SJCRH30 (cell line): ENCODE data around the gene OSBPL5. TPM values are rescaled to one million over a fixed set of nuclear protein-coding genes. Genes with fewer than 3 reads are reported as not detected.
A peak's percentile ranks its signal among the peaks of the same experiment; 100 is the strongest.
"Not testable (repeated sequence)": the region's sequence is repeated elsewhere in the genome, so short reads cannot be mapped to it uniquely, and the experiment has no call there.

Source experiments
- DNase-seq, 2 experiments: peaks; one replicate each; pipeline ENCODE4 v3.0.0-alpha.2; 2015 to 2020
- H3K27ac ChIP-seq: fragments of 250-450 bp; sonication (Bioruptor Pico); 2 replicates; pipeline ENCODE4 v1.5.1; 2020; ENCODE audit warnings: mild to moderate bottlenecking, moderate library complexity
- H3K27me3 ChIP-seq: fragments of 250-450 bp; sonication (Bioruptor Pico); 2 replicates; pipeline ENCODE4 v1.5.1; 2020; ENCODE audit warnings: mild to moderate bottlenecking, moderate library complexity
- H3K36me3 ChIP-seq: fragments of 250-450 bp; sonication (Bioruptor Pico); 2 replicates; pipeline ENCODE4 v1.5.1; 2020; ENCODE audit warnings: mild to moderate bottlenecking, moderate library complexity
- H3K4me1 ChIP-seq: fragments of 250-450 bp; sonication (Bioruptor Pico); 2 replicates; pipeline ENCODE4 v1.5.1; 2020; ENCODE audit warnings: mild to moderate bottlenecking, moderate library complexity
- H3K4me3 ChIP-seq: fragments of 250-450 bp; sonication (Bioruptor Pico); 2 replicates; pipeline ENCODE4 v1.5.1; 2020; ENCODE audit warnings: mild to moderate bottlenecking, moderate library complexity
- H3K9me3 ChIP-seq: fragments of 250-450 bp; sonication (Bioruptor Pico); replicated peaks from 2 replicates; pipeline ENCODE4 v1.5.1; 2020; ENCODE audit warnings: mild to moderate bottlenecking, moderate library complexity
- total RNA-seq: library from RNA; depleted of rRNA; stranded (reverse); fragments of >200 nt; shearing (Covaris generic); gene quantifications from 2 replicates; pipeline ENCODE4 v1.2.3, GENCODE V29; 2014

OSBPL5 gene
- total RNA-seq, 1 experiment from 2014 or later: 8.4 TPM

DNA sequence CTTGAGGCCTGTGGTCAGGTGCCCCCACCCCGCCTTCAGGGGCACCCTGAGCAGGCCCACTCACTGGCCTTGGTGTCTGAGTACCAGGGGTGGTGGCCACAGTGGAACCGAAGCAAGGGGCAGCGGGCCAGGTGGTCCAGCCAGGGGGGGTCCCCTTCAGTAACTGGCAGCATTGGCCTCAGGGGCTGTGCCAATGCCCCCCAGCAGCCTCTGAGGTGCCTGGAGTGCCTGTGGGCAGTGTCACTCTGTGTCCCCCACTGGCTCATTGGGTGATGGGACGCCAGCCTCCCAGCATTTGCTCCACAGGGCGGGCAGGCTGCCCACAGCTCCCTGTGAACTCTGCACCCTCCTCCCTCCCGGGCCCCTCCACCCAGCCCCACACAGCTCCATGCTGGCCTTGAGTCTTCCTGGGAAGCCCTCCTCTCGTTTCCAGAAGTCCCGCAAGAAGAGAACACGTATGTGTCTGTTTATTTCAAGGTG, 78.4 kb downstream of the OSBPL5 start:
- Histone ChIP-seq H3K27me3 (no peaks in the 10 kb centered on the region), H3K36me3 (no peaks in the 10 kb centered on the region), H3K4me3 (no peak overlapping the region), H3K9me3 (no peaks in the 10 kb centered on the region), H3K4me1 (peaks cover 21% of the 10 kb centered on the region), H3K27ac (no peak overlapping the region)
- no peak for DNase-seq

DNA sequence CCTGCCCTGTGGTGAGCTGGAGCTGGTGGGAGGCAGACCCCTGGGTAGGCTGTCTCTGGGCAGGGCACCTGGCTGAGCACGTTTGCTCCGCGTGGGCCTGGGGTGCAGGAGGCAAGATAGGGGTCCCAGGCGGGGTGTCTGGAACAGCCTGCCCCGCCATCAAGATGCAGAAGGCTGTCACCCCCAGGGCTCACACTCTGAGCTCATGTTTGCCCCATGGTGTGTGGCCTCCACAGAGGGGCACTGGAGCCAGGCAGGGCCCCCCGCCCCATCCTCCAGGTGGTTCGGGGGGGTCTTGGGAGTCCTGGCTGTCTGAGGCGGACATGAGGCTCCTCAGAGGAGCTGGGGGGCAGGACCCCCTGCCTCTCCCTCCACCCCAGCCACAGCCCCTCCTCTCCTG, 79.0 kb downstream of the OSBPL5 start:
- H3K4me1 ChIP-seq: peaks cover 21% of the 10 kb centered on the region
- no peaks in the 10 kb centered on the region for H3K9me3 ChIP-seq
- no peaks in the 10 kb centered on the region for H3K27me3 ChIP-seq
- H3K36me3 ChIP-seq: no peaks in the 10 kb centered on the region
- no peak for DNase-seq
- H3K27ac ChIP-seq: no peak overlapping the region
- no peak overlapping the region for H3K4me3 ChIP-seq

DNA sequence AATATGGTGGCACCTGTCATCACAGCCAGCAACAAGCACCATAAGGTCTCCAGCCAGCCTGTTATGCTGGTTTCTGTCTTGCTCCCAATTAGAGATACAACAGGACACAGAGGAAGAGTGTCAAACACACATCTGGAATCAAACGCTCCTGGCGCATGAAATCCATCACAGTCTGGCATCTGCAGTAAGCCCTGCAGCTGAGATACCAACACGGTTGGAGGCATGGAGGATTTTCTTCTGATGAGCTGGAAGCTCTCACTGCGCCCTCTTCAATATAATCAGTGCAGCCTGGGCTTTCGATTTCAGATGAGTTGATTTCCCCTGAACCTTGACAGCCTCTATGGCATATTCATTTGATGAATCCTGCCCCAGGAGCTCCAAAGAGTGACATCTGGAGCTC, 80.1 kb downstream of the OSBPL5 start:
- no peaks in the 10 kb centered on the region for H3K27me3 ChIP-seq
- no peak for DNase-seq
- H3K36me3 ChIP-seq: no peaks in the 10 kb centered on the region
- H3K4me3 ChIP-seq: no peak overlapping the region
- no peak overlapping the region for H3K27ac ChIP-seq
- peaks cover 21% of the 10 kb centered on the region for H3K4me1 ChIP-seq
- no peaks in the 10 kb centered on the region for H3K9me3 ChIP-seq

DNA sequence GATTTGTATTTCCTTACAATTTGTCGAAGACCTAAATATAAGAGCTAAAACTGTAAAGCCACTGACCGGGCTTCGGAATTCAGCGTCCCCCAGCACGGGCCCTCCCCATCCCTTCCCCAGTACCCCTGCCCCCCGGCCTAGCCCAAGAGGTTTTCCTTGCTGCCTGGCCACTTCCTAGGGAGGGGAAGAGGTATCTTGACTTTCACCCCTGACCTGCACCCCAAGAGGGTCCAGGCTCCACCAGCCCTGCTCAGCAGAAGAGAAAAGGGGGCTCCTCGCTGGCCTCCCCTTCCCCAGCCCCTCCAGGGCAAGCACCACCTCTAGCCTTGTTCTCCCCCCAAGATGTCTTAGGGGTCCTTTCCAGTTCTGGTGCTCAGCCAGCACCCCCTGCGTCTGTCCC, 81.8 kb downstream of the OSBPL5 start:
- Histone ChIP-seq H3K36me3 (no peaks in the 10 kb centered on the region), H3K4me3 (no peak overlapping the region), H3K27ac (no peak overlapping the region), H3K4me1 (peaks cover 11% of the 10 kb centered on the region), H3K9me3 (no peaks in the 10 kb centered on the region), H3K27me3 (no peaks in the 10 kb centered on the region)
- no peak for DNase-seq

DNA sequence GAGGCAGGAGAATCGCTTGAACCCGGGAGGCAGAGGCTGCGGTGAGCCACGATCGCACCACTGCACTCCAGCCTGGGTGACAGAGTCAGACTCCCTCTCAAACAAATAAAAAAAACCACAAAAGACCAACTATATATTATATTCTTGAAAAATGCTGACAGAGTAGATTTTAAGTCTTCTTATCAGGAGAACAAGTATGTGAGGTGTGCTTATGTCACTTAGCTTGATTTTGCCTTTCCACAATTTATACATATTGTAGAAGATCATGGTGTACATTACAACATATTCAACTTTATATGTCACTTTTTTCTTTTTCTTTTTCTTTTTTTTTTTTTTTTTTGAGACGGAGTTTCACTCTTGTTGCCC, 83.7 kb downstream of the OSBPL5 start:
- DNase-seq: no peak
- Histone ChIP-seq H3K4me3 (no peak overlapping the region), H3K27me3 (no peaks in the 10 kb centered on the region), H3K36me3 (no peaks in the 10 kb centered on the region), H3K27ac (no peak overlapping the region), H3K9me3 (no peaks in the 10 kb centered on the region), H3K4me1 (no peaks in the 10 kb centered on the region)

DNA sequence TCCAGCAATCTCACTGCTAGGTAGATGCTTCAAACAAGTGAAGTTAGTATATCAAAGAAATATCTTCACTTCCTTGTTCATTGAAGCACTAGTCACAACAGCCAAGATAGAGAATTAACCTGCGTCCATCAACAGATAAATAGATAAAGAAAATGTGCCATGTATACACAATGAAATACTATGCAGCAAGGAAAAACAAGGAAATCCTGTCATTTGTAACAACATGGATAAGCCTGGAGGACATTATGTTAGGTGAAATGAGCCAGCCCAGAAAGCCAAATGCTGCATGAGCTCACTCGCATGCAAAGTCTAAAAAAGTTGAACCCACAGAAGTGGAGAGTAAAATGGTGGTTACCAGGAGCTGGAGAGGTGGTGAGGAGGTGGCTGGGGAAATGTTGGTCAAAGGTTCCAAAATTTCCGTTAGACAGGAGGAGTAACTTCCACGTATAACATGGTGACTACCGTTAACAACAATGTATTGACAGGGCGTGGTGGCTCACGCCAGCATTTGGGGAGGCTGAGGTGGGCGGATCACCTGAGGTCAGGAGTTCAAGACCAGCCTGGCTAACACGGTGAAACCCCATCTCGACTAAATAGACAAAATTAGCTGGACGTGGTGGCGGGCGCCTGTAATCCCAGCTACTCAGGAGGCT, 84.3 kb downstream of the OSBPL5 start:
- no peak for DNase-seq
- Histone ChIP-seq H3K36me3 (no peaks in the 10 kb centered on the region), H3K9me3 (no peaks in the 10 kb centered on the region)

DNA sequence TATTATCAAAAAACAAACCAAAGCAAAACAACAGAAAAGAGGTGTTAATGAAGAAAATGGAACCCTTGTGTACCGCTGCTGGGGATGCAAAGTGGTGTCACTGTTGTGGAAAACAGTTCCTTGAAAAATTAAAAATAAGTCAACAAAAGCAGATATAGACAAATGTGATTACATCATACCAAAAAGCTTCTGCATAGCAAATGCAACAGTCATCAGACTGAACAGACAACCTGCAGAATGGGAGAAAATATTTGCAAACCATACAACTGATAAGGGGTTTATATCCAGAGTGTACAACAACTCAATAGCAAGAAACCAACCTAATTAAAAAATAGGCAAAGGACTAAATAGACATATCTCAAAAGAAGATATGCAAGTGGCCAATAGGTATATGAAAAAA, 85.0 kb downstream of the OSBPL5 start:
- H3K4me3 ChIP-seq: no peak overlapping the region
- DNase-seq: no peak
- no peaks in the 10 kb centered on the region for H3K9me3 ChIP-seq
- H3K27me3 ChIP-seq: no peaks in the 10 kb centered on the region
- H3K4me1 ChIP-seq: no peaks in the 10 kb centered on the region
- H3K36me3 ChIP-seq: no peaks in the 10 kb centered on the region
- H3K27ac ChIP-seq: no peak overlapping the region

More for the DNA sequence above, 84.3 kb downstream of the OSBPL5 start:
- no peak overlapping the region for H3K4me3 ChIP-seq
- no peaks in the 10 kb centered on the region for H3K27me3 ChIP-seq
- no peaks in the 10 kb centered on the region for H3K4me1 ChIP-seq
- no peak overlapping the region for H3K27ac ChIP-seq

DNA sequence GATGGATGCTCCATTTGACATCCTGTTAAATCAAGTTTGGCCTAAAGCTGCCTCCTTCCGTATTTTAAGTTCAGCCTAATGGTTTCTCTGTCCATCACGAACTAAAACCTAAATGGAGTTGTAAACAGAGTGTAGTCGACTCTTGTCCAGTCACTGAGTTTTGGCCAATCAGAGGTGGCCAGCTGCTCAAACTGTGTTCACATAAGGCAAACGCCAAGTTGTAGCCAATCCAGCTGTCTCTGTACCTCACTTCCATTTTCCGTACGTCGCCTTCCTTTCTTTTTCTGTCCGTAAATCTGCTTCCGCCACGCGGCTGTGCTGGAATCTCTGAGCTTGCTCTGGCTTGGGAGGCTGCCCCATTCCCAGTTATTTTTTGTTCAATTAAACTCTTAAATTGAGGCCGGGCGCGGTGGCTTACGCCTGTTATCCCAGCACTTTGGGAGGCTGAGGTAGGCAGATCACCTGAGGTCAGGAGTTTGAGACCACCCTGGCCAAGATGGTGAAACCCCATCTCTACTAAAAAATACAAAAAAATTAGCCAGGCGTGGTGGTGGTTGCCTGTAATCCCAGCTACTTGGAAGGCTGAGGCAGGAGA, 87.2 kb downstream of the OSBPL5 start:
- H3K27ac ChIP-seq: peak overlapping the region; percentile 60
- DNase-seq: peak; percentile 57 to 67
- H3K4me1 ChIP-seq: no peaks in the 10 kb centered on the region
- H3K36me3 ChIP-seq: no peaks in the 10 kb centered on the region
- H3K9me3 ChIP-seq: no peaks in the 10 kb centered on the region
- H3K4me3 ChIP-seq: no peak overlapping the region
- no peaks in the 10 kb centered on the region for H3K27me3 ChIP-seq

DNA sequence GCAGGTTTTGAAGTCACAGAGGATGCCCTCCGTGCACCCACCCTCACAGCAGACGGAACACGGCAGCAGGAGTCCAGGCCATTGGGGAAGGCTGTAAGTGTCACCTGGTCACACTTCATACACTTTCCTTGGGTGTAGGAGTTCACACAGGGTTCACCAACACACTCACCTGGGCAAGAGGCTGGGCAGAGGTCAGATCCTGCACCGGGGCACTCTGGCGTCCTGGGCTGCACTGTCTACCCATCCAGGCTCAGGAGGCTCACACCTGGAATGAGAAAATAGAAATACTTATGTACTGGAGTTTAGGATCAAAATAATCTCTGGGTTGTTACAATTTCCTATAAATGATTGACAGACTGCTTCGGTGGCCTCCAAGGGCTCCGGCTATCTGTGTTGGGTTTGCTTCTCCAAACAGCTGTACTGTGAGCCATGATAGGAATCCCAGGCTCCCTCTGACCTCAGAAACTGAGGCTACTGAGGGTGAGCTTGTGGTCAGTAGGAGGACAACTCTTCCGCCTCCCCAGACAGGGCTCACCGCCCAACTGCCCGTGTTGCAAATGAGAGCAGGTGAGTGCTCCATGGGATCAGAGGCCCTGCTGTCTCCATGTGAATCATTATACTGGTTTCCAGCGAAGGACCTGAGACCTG, 87.8 kb downstream of the OSBPL5 start:
- no peaks in the 10 kb centered on the region for H3K4me1 ChIP-seq
- peak in 1 of 2 experiments; percentile 35 for DNase-seq
- no peak overlapping the region for H3K4me3 ChIP-seq
- peak overlapping the region; percentile 60 for H3K27ac ChIP-seq
- no peaks in the 10 kb centered on the region for H3K36me3 ChIP-seq
- H3K9me3 ChIP-seq: no peaks in the 10 kb centered on the region
- no peaks in the 10 kb centered on the region for H3K27me3 ChIP-seq

DNA sequence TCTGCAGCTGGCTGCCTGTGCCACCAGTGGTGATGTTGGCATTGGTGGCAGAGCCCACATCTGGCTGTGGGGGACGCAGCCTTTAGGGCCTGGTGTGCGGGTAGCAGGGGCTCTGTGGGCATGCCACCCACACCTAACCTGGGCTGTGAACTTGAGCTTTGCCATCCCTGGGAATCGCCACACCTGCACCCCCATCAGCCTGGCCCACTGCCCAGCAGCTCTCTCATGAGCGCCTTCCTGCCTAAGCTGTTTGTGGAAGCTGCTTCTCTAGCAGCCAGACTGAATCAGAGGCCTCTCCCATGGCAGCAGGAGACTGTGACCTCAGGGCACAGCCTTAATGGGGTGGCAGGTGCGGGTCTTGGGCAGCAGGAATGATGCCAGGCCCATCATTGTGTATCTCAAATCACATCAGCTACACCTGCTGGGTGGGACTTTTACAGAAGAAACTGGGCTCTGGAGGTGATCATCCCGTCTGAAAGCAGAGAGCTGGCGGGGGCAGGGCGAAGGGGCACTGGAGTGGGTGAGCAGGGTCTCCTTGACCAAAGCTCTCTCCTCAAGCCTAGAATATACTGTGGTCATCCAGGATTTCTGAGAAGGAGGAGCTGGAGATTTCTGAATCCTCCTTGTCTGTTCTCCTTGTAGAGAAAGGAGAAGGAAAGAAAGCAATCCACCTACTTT, 90.1 kb downstream of the OSBPL5 start:
- Histone ChIP-seq H3K9me3 (no peaks in the 10 kb centered on the region), H3K36me3 (no peaks in the 10 kb centered on the region), H3K4me3 (no peak overlapping the region), H3K27me3 (no peaks in the 10 kb centered on the region), H3K27ac (no peak overlapping the region), H3K4me1 (no peaks in the 10 kb centered on the region)
- no peak for DNase-seq

DNA sequence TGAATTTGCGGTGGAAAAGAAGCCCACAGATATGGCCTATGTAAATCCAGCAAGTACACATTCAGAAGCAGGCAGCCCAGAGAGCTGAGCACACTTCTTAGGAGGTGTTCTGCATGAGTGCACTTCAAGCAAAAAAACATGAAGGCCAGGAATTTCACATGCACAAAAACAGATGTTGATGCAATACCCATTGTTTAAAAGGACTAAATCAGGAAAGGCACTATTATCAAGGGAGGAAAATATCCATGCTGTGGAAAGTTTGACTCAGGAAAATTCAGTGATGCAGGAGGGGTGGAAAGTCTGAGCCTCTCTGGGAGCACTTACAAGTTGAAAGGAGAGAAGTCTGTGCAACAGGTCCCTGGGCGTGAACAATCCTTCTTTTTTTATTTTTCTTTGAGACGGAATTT, 92.1 kb downstream of the OSBPL5 start:
- H3K4me1 ChIP-seq: no peaks in the 10 kb centered on the region
- no peak for DNase-seq
- no peaks in the 10 kb centered on the region for H3K9me3 ChIP-seq
- H3K4me3 ChIP-seq: no peak overlapping the region
- H3K27me3 ChIP-seq: no peaks in the 10 kb centered on the region
- H3K27ac ChIP-seq: no peak overlapping the region
- H3K36me3 ChIP-seq: no peaks in the 10 kb centered on the region

DNA sequence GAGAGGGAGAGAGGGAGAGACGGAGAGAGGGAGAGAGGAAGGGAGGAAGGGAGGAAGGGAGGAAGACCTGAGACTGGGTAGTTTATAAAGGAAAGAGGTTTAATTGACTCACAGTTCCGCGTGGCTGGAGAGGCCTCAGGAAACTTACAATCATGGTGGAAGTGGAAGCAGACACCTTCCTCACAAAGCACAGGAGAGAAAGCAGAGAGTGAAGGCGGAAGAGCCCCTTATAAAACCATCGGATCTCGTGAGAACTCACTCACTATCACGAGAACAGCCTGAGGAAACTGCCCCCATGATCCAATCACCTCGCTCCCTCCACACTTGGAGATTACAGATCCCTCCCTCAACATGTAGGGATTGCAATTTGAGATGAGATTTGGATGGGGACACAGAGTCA, 95.7 kb downstream of the OSBPL5 start:
- H3K9me3 ChIP-seq: no peaks in the 10 kb centered on the region
- no peaks in the 10 kb centered on the region for H3K36me3 ChIP-seq
- no peaks in the 10 kb centered on the region for H3K27me3 ChIP-seq
- H3K4me3 ChIP-seq: no peak overlapping the region
- no peak for DNase-seq
- H3K27ac ChIP-seq: no peak overlapping the region
- H3K4me1 ChIP-seq: no peaks in the 10 kb centered on the region; the same call in 1 of the 2 replicates

DNA sequence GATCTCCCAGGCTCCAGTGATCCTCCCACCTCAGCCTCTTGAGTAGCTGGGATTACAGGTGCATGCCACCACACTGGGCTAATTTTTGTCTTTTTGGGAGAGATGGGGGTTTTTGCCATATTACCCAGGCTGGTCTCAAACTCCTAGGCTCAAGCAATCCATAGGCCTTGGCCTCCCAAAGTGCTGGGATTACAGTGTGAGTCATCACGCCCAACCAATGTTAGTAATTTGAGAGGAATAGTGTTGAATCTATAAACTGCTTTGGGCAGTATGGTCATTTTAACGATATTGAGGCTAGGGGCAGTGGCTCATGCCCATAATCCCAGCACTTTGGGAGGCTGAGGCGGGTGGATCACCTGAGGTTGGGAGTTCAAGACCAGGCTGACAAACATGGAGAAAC, 98.8 kb downstream of the OSBPL5 start:
- H3K27ac ChIP-seq: not testable (repeated sequence)

DNA sequence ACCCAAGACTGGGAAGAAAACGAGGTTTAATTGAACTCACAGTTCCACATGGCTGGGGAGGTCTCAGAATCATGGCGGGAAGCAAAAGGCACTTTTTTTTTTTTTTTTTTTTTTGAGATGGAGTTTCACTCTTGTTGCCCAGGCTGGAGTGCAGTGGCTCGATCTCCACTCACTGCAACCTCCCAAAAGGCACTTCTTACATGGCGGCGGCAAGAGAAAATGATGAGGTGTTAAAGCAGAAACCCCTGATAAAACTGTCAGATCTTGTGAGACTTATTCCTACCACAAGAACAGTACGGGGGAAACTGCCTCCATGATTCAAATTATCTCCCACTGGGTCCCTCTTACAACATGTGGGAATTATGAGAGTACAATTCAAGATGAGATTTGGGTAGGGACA, 100.4 kb downstream of the OSBPL5 start:
- H3K27me3 ChIP-seq: not testable (repeated sequence)

More for the DNA sequence above, 98.8 kb downstream of the OSBPL5 start:
- H3K27me3 ChIP-seq, H3K36me3 ChIP-seq, H3K4me3 ChIP-seq, DNase-seq, H3K9me3 ChIP-seq: not testable (repeated sequence)
- peaks cover 11% of the 10 kb centered on the region for H3K4me1 ChIP-seq

DNA sequence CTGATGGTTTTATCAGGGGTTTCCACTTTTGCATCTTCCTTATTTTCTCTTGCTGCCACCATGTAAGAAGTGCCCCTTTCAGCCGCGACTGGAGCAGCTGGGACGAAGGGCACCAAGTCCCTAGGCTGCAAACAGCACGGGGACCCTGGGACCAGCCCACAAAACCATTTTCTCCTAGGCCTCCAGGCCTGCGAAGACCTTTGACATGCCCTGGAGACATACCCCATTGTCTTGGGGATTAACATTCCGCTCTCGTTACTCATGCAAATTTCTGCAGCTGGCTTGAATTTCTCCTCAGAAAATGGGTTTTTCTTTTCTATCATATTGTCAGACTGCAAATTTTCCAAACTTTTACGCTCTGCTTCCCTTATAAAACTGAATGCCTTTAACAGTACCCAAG, 101.2 kb downstream of the OSBPL5 start:
- not testable (repeated sequence) for H3K9me3 ChIP-seq

More for the DNA sequence above, 100.4 kb downstream of the OSBPL5 start:
- H3K27ac ChIP-seq, H3K36me3 ChIP-seq, DNase-seq, H3K9me3 ChIP-seq, H3K4me3 ChIP-seq: not testable (repeated sequence)
- peaks cover 11% of the 10 kb centered on the region for H3K4me1 ChIP-seq

More for the DNA sequence above, 101.2 kb downstream of the OSBPL5 start:
- H3K27me3 ChIP-seq, H3K4me3 ChIP-seq, H3K36me3 ChIP-seq: not testable (repeated sequence)
- peak; percentile 52 to 56 for DNase-seq
- H3K4me1 ChIP-seq: peaks cover 11% of the 10 kb centered on the region
- peak overlapping the region; percentile 47 for H3K27ac ChIP-seq
